Embryonic facial prominence (tissue), 1 donor: Measurements from ENCODE around the gene CYB561A3.

Experiments used
- DNase-seq: peaks from one replicate; pipeline ENCODE4 v3.0.0-alpha.2; 2016; ENCODE audit errors: extremely low spot score

Gene CYB561A3

GRCh38 chr11:61325649-61326414 lies 35.9 kb downstream of the CYB561A3 start:
- DNase-seq, result no peak

GRCh38 chr11:61315260-61315659 lies 46.4 kb downstream of the CYB561A3 start:
- DNase-seq, result no peak

GRCh38 chr11:61310749-61311148 lies 50.9 kb downstream of the CYB561A3 start:
- no peak for DNase-seq

- no peak for DNase-seq
These were observed 51.9 kb downstream of the CYB561A3 start for GRCh38 chr11:61309739-61310138.

- DNase-seq, result no peak
These were observed 52.5 kb downstream of the CYB561A3 start for GRCh38 chr11:61309141-61309540.

DNA sequence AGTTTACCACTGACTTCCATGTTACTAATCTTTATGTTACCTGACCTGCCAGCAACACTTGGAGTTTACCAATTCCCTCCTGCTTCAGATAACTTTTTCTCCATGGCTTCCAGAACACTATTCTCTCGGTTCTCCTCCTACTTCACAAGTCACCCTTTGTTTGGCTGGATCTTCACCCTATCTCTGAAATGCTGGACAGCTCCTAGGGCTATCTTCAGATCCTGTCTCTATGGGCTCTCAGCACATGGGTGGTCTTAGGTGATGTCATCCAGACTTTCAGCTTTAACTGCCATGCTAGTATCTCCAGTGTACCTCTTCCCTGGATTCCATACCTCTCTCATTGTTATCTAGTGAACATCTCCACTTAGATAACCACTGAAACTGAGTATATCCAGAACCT lies 54.3 kb downstream of the CYB561A3 start:
- no peak for DNase-seq

GRCh38 chr11:61306221-61306620 lies 55.5 kb downstream of the CYB561A3 start:
- DNase-seq, result no peak

DNA sequence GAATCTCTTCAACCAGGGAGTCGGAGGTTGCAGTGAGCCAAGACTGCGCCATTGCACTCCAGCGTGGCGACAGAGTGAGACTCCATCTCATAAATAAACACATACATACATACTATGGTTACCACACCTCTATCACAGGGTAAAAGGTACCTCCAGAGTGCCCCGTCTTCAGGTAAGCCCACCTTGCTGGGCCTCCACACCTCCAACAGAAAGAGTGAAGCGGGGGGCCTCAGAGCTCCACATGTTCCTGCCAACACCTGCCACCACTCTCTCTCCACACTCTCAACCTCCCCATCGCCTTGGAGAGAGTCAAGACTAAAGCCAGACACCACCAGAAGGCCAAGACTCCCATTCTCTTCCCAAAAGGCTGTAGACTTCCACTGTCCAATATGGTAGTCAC lies 56.3 kb downstream of the CYB561A3 start:
- no peak for DNase-seq

DNA sequence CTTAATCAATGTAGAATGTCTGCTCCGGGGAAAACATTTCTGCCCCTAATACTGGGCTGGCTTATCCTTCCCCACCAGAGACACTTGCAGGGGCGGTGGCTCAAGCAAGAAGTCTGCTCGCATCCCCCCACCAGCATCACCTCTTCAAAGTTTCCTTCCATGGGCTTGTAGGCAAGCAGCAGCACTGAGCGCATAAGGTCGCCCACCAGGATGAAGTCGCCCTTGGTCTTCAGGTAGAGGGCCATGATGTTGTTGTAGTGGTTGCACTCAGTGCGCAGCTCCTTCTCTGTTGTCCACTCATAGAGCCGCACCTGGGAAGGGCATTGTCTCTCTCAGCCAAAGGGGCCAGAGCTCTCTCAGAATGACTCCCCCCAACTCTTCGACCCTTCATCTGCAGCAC lies 58.0 kb downstream of the CYB561A3 start:
- DNase-seq, result no peak

DNA sequence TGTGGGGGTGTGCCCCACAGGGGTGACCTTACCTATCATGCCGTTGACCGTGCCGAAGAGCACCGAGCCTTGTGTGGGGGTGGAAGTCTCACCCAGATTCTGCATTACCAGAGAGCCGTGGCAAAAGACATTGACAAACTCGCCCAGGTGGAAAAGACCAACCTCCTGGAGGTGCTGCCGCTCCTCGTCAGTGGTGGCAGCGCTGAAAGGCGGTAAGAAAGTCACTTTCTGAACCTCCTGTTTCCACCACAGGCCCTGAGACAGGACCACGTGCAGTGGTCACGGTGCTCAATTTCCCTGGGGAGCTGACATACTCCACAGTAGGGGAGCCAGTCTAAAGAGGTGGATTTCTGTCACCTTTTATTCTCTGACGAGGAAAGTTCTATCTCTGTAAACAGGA lies 59.1 kb downstream of the CYB561A3 start:
- DNase-seq, result no peak
